ENCODE results near the gene MEFV. TPM values are rescaled to one million over a fixed set of nuclear protein-coding genes. Genes with fewer than 3 reads are reported as not detected.

Gene MEFV
- total RNA-seq, 1 experiment from 2014 or later, result not detected

Other genes with a start within 250 kb of the MEFV start
- not detected in 2 replicates for gene CLDN9, start 243.7 kb downstream of the MEFV start, total RNA-seq (2014; rRNA removed; shearing (Covaris generic); ENCODE audit: low replicate concordance)
- not detected in 2 replicates for gene CLDN6, start 238.4 kb downstream of the MEFV start, total RNA-seq (2014; rRNA removed; shearing (Covaris generic); ENCODE audit: low replicate concordance)
- gene TNFRSF12A, start 236.3 kb downstream of the MEFV start, total RNA-seq (2014; rRNA removed; shearing (Covaris generic); ENCODE audit: low replicate concordance), result 4.9 and 9.4 TPM in 2 replicates
- gene HCFC1R1, start 232.7 kb downstream of the MEFV start, total RNA-seq (2014; rRNA removed; shearing (Covaris generic); ENCODE audit: low replicate concordance), result 51.7 and 67.8 TPM in 2 replicates
- 20.0 and 35.8 TPM in 2 replicates for gene THOC6, start 232.6 kb downstream of the MEFV start, total RNA-seq (2014; rRNA removed; shearing (Covaris generic); ENCODE audit: low replicate concordance)
- gene BICDL2, start 219.7 kb downstream of the MEFV start, total RNA-seq (2014; rRNA removed; shearing (Covaris generic); ENCODE audit: low replicate concordance), result not detected in 2 replicates
- 0.15 and 0.47 TPM in 2 replicates for gene MMP25, start 210.1 kb downstream of the MEFV start, total RNA-seq (2014; rRNA removed; shearing (Covaris generic); ENCODE audit: low replicate concordance)
- gene IL32, start 191.0 kb downstream of the MEFV start, total RNA-seq (2014; rRNA removed; shearing (Covaris generic); ENCODE audit: low replicate concordance), result not detected in 2 replicates
- gene ZSCAN10, start 157.3 kb downstream of the MEFV start, total RNA-seq (2014; rRNA removed; shearing (Covaris generic); ENCODE audit: low replicate concordance), result not detected in 2 replicates
- not detected in 2 replicates for gene ZNF205, start 144.0 kb downstream of the MEFV start, total RNA-seq (2014; rRNA removed; shearing (Covaris generic); ENCODE audit: low replicate concordance)
- gene ZNF213, start 121.6 kb downstream of the MEFV start, total RNA-seq (2014; rRNA removed; shearing (Covaris generic); ENCODE audit: low replicate concordance), result 2.0 and 8.0 TPM in 2 replicates
- gene OR1F1, start 68.4 kb downstream of the MEFV start, total RNA-seq (2014; rRNA removed; shearing (Covaris generic); ENCODE audit: low replicate concordance), result not detected in 2 replicates
- 8.5 and 12.1 TPM in 2 replicates for gene ZNF200, start 21.5 kb downstream of the MEFV start, total RNA-seq (2014; rRNA removed; shearing (Covaris generic); ENCODE audit: low replicate concordance)
- gene ZNF263, start 26.9 kb upstream of the MEFV start, total RNA-seq (2014; rRNA removed; shearing (Covaris generic); ENCODE audit: low replicate concordance), result 26.6 and 45.7 TPM in 2 replicates
- gene TIGD7, start 48.8 kb upstream of the MEFV start, total RNA-seq (2014; rRNA removed; shearing (Covaris generic); ENCODE audit: low replicate concordance), result 2.8 and 4.1 TPM in 2 replicates
- gene ZNF75A, start 48.9 kb upstream of the MEFV start, total RNA-seq (2014; rRNA removed; shearing (Covaris generic); ENCODE audit: low replicate concordance), result 22.0 and 26.1 TPM in 2 replicates
- gene OR2C1, start 99.3 kb upstream of the MEFV start, total RNA-seq (2014; rRNA removed; shearing (Covaris generic); ENCODE audit: low replicate concordance), result 0.14 TPM in 1 of 2 replicates, not detected in the other
- 25.8 TPM in 2 replicates for gene ZSCAN32, start 144.4 kb upstream of the MEFV start, total RNA-seq (2014; rRNA removed; shearing (Covaris generic); ENCODE audit: low replicate concordance)
- 17.7 and 22.4 TPM in 2 replicates for gene ZNF174, start 144.6 kb upstream of the MEFV start, total RNA-seq (2014; rRNA removed; shearing (Covaris generic); ENCODE audit: low replicate concordance)
- gene ZNF597, start 186.9 kb upstream of the MEFV start, total RNA-seq (2014; rRNA removed; shearing (Covaris generic); ENCODE audit: low replicate concordance), result 1.3 and 3.1 TPM in 2 replicates
- gene NAA60, start 187.0 kb upstream of the MEFV start, total RNA-seq (2014; rRNA removed; shearing (Covaris generic); ENCODE audit: low replicate concordance), result 15.1 and 18.4 TPM in 2 replicates
- gene C16orf90, start 238.9 kb upstream of the MEFV start, total RNA-seq (2014; rRNA removed; shearing (Covaris generic); ENCODE audit: low replicate concordance), result not detected in 2 replicates
- 21.6 and 29.4 TPM in 2 replicates for gene CLUAP1, start 244.4 kb upstream of the MEFV start, total RNA-seq (2014; rRNA removed; shearing (Covaris generic); ENCODE audit: low replicate concordance)

Measured in Karpas-422 (cell line).